ENCODE data around the gene LIME1. TPM values are rescaled to one million over a fixed set of nuclear protein-coding genes. Genes with fewer than 3 reads are reported as not detected.

The LIME1 gene
- total and polyA plus RNA-seq, 7 donors = 1.7 to 5.1 (median 3.1) TPM

DNA sequence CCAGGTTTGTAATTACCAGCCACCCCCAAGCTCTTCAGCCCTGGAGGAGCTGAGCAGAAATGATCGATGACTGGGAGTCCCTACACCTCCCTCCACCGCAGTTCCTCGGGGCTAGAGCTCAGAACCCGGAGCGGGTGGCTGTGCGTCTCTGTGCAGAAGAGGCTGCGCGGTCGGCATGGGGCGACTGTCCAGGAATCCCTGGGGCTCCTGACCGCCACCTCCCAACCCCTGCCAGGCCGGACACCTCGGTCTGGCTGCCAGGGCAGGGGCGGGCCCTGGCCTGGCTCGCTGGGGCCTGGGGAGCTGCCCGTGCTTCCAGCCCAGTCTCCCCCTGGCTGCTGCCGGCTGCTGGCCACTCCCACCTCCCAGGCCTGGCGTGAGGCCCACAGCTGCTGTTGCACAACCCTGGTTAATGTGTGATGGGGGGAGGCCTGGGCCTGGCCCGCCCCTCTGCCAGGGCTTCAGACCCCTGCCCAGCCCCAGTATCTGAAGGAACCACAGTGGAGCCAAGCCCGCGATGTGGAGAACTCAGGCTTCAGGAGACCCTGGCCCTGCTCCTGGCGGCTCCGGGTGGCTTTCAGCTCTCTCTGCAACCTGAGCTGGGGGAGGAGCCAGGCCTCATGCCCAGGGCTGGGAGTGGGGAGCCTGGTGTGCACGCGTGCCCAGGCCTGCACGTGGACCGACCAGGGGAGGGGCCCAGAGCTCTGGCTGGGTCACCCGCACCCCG is 4.3 kb downstream of the LIME1 start:
- Histone ChIP-seq H3K36me3 (ENCODE audit: insufficient read depth in 1 of 2, low read depth in 1 of 2) (peaks cover 0 to 27% of the 10 kb centered on the region in 2 donors), H3K27ac (peak overlapping the region; percentile 84), H3K9me3 (no peaks in the 10 kb centered on the region), H3K4me3 (peak overlapping the region; percentile 71), H3K4me1 (peaks cover 15% of the 10 kb centered on the region), H3K27me3 (ENCODE audit: insufficient read depth in 3 of 3, low read length in 2 of 3) (no peaks in the 10 kb centered on the region)
- peak; percentile 94 to 97 for DNase-seq
- ATAC-seq = peak; percentile 75 to 84 (median 78)
- TF ChIP-seq, protein P1, sequence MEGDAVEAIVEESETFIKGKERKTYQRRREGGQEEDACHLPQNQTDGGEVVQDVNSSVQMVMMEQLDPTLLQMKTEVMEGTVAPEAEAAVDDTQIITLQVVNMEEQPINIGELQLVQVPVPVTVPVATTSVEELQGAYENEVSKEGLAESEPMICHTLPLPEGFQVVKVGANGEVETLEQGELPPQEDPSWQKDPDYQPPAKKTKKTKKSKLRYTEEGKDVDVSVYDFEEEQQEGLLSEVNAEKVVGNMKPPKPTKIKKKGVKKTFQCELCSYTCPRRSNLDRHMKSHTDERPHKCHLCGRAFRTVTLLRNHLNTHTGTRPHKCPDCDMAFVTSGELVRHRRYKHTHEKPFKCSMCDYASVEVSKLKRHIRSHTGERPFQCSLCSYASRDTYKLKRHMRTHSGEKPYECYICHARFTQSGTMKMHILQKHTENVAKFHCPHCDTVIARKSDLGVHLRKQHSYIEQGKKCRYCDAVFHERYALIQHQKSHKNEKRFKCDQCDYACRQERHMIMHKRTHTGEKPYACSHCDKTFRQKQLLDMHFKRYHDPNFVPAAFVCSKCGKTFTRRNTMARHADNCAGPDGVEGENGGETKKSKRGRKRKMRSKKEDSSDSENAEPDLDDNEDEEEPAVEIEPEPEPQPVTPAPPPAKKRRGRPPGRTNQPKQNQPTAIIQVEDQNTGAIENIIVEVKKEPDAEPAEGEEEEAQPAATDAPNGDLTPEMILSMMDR (IDR thresholded peaks at IDR 0.05) = no peak
- WGBS, 3 donors = 2 to 3% (median 2%) methylated on average over 25 to 29 of the region's 29 CpGs
- intact Hi-C loops (cut with DNase I) = no loop called here

- Histone ChIP-seq H3K9me3 (no peaks in the 10 kb centered on the region), H3K4me3 (peak overlapping the region; percentile 71), H3K27ac (peak overlapping the region; percentile 84), H3K4me1 (peaks cover 15% of the 10 kb centered on the region), H3K36me3 (ENCODE audit: insufficient read depth in 1 of 2, low read depth in 1 of 2) (peaks cover 0 to 23% of the 10 kb centered on the region in 2 donors), H3K27me3 (ENCODE audit: insufficient read depth in 3 of 3, low read length in 2 of 3) (no peaks in the 10 kb centered on the region)
- 7 to 32% (median 16%) methylated on average over 5 to 6 of the region's 6 CpGs for WGBS, 3 donors
- intact Hi-C loops (cut with DNase I) = no loop called here
- DNase-seq (no peak), ATAC-seq (peak in 1 of 4 donors; percentile 0)
- TF ChIP-seq, protein P1 (IDR thresholded peaks at IDR 0.05) = no peak
Observed at GRCh38 chr20:63741354-63741675, 4.9 kb downstream of the LIME1 start.

GRCh38 chr20:63741676-63742380 is 5.4 kb downstream of the LIME1 start:
- WGBS, 3 donors = 65 to 71% (median 70%) methylated on average over 26 to 30 of the region's 30 CpGs
- H3K36me3 ChIP-seq (ENCODE audit: insufficient read depth in 1 of 2, low read depth in 1 of 2) = peaks cover 0 to 25% of the 10 kb centered on the region in 2 donors
- intact Hi-C loops (cut with DNase I) = no loop called here

DNA sequence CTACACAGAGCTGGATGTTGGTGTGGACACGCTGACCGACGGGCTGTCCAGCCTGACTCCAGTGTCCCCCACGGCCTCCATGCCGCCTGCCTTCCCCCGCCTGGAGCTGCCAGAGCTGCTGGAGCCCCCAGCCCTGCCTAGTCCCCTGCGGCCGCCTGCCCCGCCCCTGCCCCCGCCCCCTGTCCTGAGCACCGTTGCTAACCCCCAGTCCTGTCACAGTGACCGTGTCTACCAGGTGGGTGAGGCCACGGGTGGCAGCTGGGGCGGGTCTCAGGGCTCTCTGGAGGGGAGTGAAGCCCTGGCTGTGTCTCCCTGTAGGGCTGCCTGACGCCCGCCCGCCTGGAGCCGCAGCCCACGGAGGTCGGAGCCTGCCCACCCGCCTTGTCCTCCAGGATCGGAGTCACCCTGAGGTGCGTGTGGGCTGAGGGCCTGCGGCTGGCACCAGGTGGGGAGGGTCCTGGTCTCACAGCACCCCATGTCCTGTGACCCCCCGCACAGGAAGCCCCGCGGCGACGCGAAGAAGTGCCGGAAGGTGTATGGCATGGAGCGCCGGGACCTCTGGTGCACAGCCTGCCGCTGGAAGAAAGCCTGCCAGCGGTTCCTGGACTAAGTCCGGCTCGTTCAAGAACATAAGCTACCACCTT is 6.0 kb downstream of the LIME1 start:
- ATAC-seq (no peak), DNase-seq (peak in 1 of 2 donors; percentile 57)
- Histone ChIP-seq H3K9me3 (no peaks in the 10 kb centered on the region), H3K36me3 (ENCODE audit: insufficient read depth in 1 of 2, low read depth in 1 of 2) (peaks cover 0 to 25% of the 10 kb centered on the region in 2 donors), H3K4me3 (peak overlapping the region; percentile 71), H3K27ac (peak overlapping the region; percentile 84), H3K27me3 (ENCODE audit: insufficient read depth in 3 of 3, low read length in 2 of 3) (no peaks in the 10 kb centered on the region), H3K4me1 (peaks cover 15% of the 10 kb centered on the region)
- intact Hi-C loops (cut with DNase I) = no loop called here
- WGBS, 3 donors = 81 to 85% (median 82%) methylated on average over 30 to 37 of the region's 37 CpGs
- TF ChIP-seq, protein P1 (IDR thresholded peaks at IDR 0.05) = no peak

More at GRCh38 chr20:63741676-63742380, 5.4 kb downstream of the LIME1 start:
- H3K27ac ChIP-seq = peak overlapping the region; percentile 84
- peak overlapping the region; percentile 71 for H3K4me3 ChIP-seq
- no peak for ATAC-seq
- DNase-seq = peak in 1 of 2 donors; percentile 63
- H3K9me3 ChIP-seq = no peaks in the 10 kb centered on the region
- H3K27me3 ChIP-seq (ENCODE audit: insufficient read depth in 3 of 3, low read length in 2 of 3) = no peaks in the 10 kb centered on the region
- peaks cover 15% of the 10 kb centered on the region for H3K4me1 ChIP-seq
- TF ChIP-seq, protein P1 (IDR thresholded peaks at IDR 0.05) = no peak
